Subcutaneous abdominal adipose tissue (tissue), 5 donors: ENCODE data around the gene NOL9.
"Not testable (repeated sequence)": the region's sequence is repeated elsewhere in the genome, so short reads cannot be mapped to it uniquely, and the experiment has no call there.

Experiments
- H3K27ac ChIP-seq: one replicate; pipeline ENCODE4 v1.7.0; 2013; ENCODE audit warnings: low read depth, mild to moderate bottlenecking, inconsistent platforms, low read length, moderate library complexity
- H3K27me3 ChIP-seq, 5 donors: one replicate each; pipeline ENCODE4 v1.7.0; 2013; ENCODE audit warnings: low read length in 5 of 5, inconsistent platforms in 1 of 5; ENCODE audit not compliant: control insufficient read depth in 5 of 5, insufficient read depth in 4 of 5
- H3K36me3 ChIP-seq, 5 donors: one replicate each; pipeline ENCODE4 v1.7.0; 2013; ENCODE audit warnings: low read length in 5 of 5; ENCODE audit not compliant: control insufficient read depth in 5 of 5, insufficient read depth in 5 of 5
- H3K4me1 ChIP-seq, 5 donors: one replicate each; pipeline ENCODE4 v1.7.0; 2013; ENCODE audit warnings: low read length in 5 of 5, mild to moderate bottlenecking in 3 of 5, moderate library complexity in 1 of 5; ENCODE audit not compliant: control insufficient read depth in 5 of 5, insufficient read depth in 5 of 5
- H3K4me3 ChIP-seq, 5 donors: one replicate each; pipeline ENCODE4 v1.7.0; 2013; ENCODE audit warnings: low read length in 5 of 5, low read depth in 1 of 5
- H3K9ac ChIP-seq, 5 donors: one replicate each; pipeline ENCODE4 v1.7.0; 2013; ENCODE audit warnings: low read length in 5 of 5, mild to moderate bottlenecking in 4 of 5, moderate library complexity in 3 of 5
- H3K9me3 ChIP-seq, 5 donors: one replicate each; pipeline ENCODE4 v1.7.0; 2013; ENCODE audit warnings: low read length in 5 of 5; ENCODE audit not compliant: control insufficient read depth in 5 of 5
- donor health status: healthy.
- donor health status: healthy.
- donor health status: healthy.
- donor health status: healthy.
- donor health status: healthy.

The NOL9 gene

GRCh38 chr1:6498576-6499111, 55.7 kb downstream of the NOL9 start:
- peaks cover 0 to 3% (median 0%) of the 10 kb centered on the region in 5 donors for H3K27me3 ChIP-seq
- H3K27ac ChIP-seq = peak overlapping the region; percentile 46
- no peaks in the 10 kb centered on the region for H3K9me3 ChIP-seq
- no peak overlapping the region for H3K4me3 ChIP-seq
- H3K36me3 ChIP-seq = no peaks in the 10 kb centered on the region
- H3K9ac ChIP-seq = peak overlapping the region in 2 of 5 donors; percentile 16 to 70
- H3K4me1 ChIP-seq = peaks cover 17 to 83% (median 73%) of the 10 kb centered on the region in 5 donors

GRCh38 chr1:6497867-6498575, 56.3 kb downstream of the NOL9 start:
- H3K9ac ChIP-seq = peak overlapping the region in 3 of 5 donors; percentile 51 to 70 (median 61)

GRCh38 chr1:6497215-6497866, 57.0 kb downstream of the NOL9 start:
- peaks cover 0 to 3% (median 0%) of the 10 kb centered on the region in 5 donors for H3K27me3 ChIP-seq
- no peaks in the 10 kb centered on the region for H3K36me3 ChIP-seq
- peaks cover 17 to 88% (median 70%) of the 10 kb centered on the region in 5 donors for H3K4me1 ChIP-seq
- H3K27ac ChIP-seq = no peak overlapping the region
- no peaks in the 10 kb centered on the region for H3K9me3 ChIP-seq
- H3K4me3 ChIP-seq = peak overlapping the region in 4 of 5 donors; percentile 58 to 77 (median 69)
- peak overlapping the region in 3 of 5 donors; percentile 55 to 64 (median 61) for H3K9ac ChIP-seq

More at GRCh38 chr1:6497867-6498575, 56.3 kb downstream of the NOL9 start:
- Histone ChIP-seq H3K4me1 (peaks cover 17 to 88% (median 71%) of the 10 kb centered on the region in 5 donors), H3K9me3 (no peaks in the 10 kb centered on the region), H3K27me3 (peaks cover 0 to 3% (median 0%) of the 10 kb centered on the region in 5 donors), H3K27ac (peak overlapping the region; percentile 46), H3K36me3 (no peaks in the 10 kb centered on the region), H3K4me3 (peak overlapping the region in 4 of 5 donors; percentile 56 to 77 (median 69))

- peak overlapping the region in 3 of 5 donors; percentile 3 to 64 (median 55) for H3K9ac ChIP-seq
- H3K27me3 ChIP-seq = peaks cover 0 to 3% (median 0%) of the 10 kb centered on the region in 5 donors
Measured at GRCh38 chr1:6496890-6497214, 57.5 kb downstream of the NOL9 start.

GRCh38 chr1:6496365-6496721, 58.0 kb downstream of the NOL9 start:
- peak overlapping the region in 3 of 5 donors; percentile 3 to 64 (median 55) for H3K9ac ChIP-seq
- no peak overlapping the region for H3K27ac ChIP-seq
- peaks cover 0 to 4% (median 0%) of the 10 kb centered on the region in 5 donors for H3K27me3 ChIP-seq
- peak overlapping the region; percentile 45 to 63 (median 55) for H3K4me3 ChIP-seq
- peaks cover 8 to 87% (median 70%) of the 10 kb centered on the region in 5 donors for H3K4me1 ChIP-seq
- H3K36me3 ChIP-seq = no peaks in the 10 kb centered on the region
- H3K9me3 ChIP-seq = no peaks in the 10 kb centered on the region

More at GRCh38 chr1:6496890-6497214, 57.5 kb downstream of the NOL9 start:
- H3K4me1 ChIP-seq = peaks cover 13 to 88% (median 70%) of the 10 kb centered on the region in 5 donors
- peak overlapping the region; percentile 45 to 63 (median 55) for H3K4me3 ChIP-seq
- no peaks in the 10 kb centered on the region for H3K36me3 ChIP-seq
- no peak overlapping the region for H3K27ac ChIP-seq
- H3K9me3 ChIP-seq = no peaks in the 10 kb centered on the region

GRCh38 chr1:6495540-6496364, 58.6 kb downstream of the NOL9 start:
- H3K27ac ChIP-seq = no peak overlapping the region
- peaks cover 5 to 87% (median 71%) of the 10 kb centered on the region in 5 donors for H3K4me1 ChIP-seq
- peaks cover 0 to 8% (median 0%) of the 10 kb centered on the region in 5 donors for H3K27me3 ChIP-seq
- peak overlapping the region; percentile 19 to 73 (median 55) for H3K4me3 ChIP-seq
- peak overlapping the region in 2 of 5 donors; percentile 55 to 64 for H3K9ac ChIP-seq
- no peaks in the 10 kb centered on the region for H3K36me3 ChIP-seq
- H3K9me3 ChIP-seq = no peaks in the 10 kb centered on the region

- Histone ChIP-seq H3K4me3 (no peak overlapping the region), H3K9me3 (no peaks in the 10 kb centered on the region)
Measured at GRCh38 chr1:6495041-6495441, 59.3 kb downstream of the NOL9 start.

GRCh38 chr1:6494627-6495026, 59.7 kb downstream of the NOL9 start:
- H3K27me3 ChIP-seq = peaks cover 0 to 8% (median 0%) of the 10 kb centered on the region in 5 donors
- peaks cover 5 to 87% (median 72%) of the 10 kb centered on the region in 5 donors for H3K4me1 ChIP-seq
- H3K4me3 ChIP-seq = no peak overlapping the region
- no peak overlapping the region for H3K9ac ChIP-seq
- no peaks in the 10 kb centered on the region for H3K36me3 ChIP-seq
- no peak overlapping the region for H3K27ac ChIP-seq
- H3K9me3 ChIP-seq = no peaks in the 10 kb centered on the region

More at GRCh38 chr1:6495041-6495441, 59.3 kb downstream of the NOL9 start:
- no peak overlapping the region for H3K27ac ChIP-seq
- H3K36me3 ChIP-seq = no peaks in the 10 kb centered on the region
- no peak overlapping the region for H3K9ac ChIP-seq
- peaks cover 0 to 8% (median 0%) of the 10 kb centered on the region in 5 donors for H3K27me3 ChIP-seq
- peaks cover 5 to 87% (median 71%) of the 10 kb centered on the region in 5 donors for H3K4me1 ChIP-seq

GRCh38 chr1:6493834-6494223, 60.5 kb downstream of the NOL9 start:
- H3K4me1 ChIP-seq = peaks cover 1 to 87% (median 65%) of the 10 kb centered on the region in 5 donors
- not testable (repeated sequence) for H3K9me3 ChIP-seq, H3K4me3 ChIP-seq, H3K9ac ChIP-seq, H3K36me3 ChIP-seq, H3K27me3 ChIP-seq, H3K27ac ChIP-seq
